GM21360 (cell line): Measurements from ENCODE around the gene ELMO3.

Source experiments
- ATAC-seq: cut with Tn5 transposase; IDR thresholded peaks from one replicate; pipeline ENCODE4 v1.9.1; 2021; ENCODE audit warnings: mild to moderate bottlenecking, moderate library complexity; ENCODE audit not compliant: unreplicated experiment

The ELMO3 gene

GRCh38 chr16:67238806-67239470, 40.0 kb downstream of the ELMO3 start:
- ATAC-seq = no peak

DNA sequence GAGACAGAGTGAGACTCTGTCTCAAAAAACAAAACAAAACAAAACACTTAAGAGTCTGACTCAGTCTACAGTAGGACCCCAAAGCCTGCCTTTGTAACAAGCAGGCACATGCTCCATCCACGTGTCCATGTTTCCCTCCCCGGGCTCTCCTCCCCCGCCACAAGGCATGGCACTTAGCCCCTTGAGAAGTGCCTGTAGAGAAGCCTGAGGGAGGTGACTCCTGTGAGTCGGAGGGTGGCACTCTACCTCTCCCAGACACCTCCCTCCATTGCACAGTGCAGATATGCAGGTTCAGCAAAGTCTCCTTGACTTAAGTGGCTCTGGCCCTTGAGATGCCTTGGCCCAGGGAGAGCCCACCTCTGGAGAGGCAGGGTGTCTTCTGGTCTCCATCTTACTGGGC, 41.6 kb downstream of the ELMO3 start:
- ATAC-seq = no peak

DNA sequence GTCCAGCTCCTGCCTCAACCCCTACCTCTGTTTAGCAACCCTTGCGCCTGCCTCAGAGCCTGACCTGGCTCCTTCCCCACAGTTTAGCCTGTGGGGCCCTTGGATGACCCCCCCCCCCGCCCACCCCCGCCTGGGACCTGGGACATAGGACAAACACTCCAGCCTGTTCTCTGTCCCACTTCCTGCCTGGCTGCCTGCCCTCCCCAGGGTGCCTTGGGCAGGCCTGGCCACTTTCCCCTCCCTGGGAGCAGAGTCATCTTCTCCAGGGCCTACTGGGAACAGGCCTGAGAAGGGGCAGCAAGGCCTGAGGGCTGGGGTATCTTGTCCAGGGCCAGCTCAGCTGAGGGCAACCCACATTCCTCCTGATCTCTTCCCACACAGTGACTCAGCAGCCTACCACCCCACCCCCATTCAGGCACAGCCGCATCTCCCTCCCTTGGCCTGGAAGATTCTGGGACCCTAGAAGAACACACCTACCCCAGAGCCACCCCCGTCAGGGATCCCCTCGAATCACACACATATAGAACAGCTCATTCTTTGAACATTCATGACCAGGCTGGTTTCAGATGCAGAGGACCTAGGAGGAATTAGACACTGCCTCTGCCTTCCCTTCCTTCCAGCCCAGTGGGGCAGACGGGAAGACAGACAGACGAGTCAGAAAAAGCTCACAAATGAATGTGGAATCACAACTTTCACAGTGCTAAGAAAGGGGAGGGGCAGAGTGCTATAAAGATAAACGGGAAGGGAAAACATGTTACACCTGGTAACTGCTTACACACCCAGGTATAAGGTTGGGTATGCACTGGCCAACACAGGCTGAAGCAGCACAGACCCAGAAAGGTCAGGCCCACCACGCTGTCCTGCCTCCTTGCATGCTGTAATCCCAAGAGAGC, 42.3 kb downstream of the ELMO3 start:
- no peak for ATAC-seq

DNA sequence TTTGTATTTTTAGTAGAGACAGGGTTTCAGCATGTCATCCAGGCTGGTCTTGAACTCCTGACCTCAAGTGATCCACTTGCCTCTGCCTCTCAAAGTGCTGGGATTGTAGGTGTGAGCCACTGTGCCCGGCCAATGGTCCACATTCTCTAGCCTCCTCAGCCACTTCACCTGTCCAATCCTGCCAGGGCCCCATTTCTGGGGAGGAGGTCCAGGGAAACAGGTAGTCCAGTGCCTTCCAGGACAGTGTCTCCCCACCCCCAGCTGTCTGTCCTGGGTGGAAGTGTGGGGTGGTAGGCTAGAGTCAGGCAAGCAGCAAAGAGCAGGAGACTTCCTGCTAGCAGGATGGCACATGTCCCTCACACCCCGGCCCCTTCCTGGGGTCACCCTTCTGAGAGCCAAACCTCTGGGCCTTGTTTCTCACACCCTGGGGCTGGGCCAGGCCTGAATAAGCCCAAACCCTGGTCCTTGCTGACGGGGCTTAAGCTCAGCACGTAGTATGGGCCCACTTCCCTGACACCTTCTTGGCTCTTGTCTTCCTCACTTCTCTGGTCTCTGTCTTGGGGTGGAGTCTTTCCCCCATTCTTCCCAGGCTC, 43.3 kb downstream of the ELMO3 start:
- no peak for ATAC-seq

- no peak for ATAC-seq
Measured at GRCh38 chr16:67243481-67243880, 44.5 kb downstream of the ELMO3 start.

GRCh38 chr16:67244387-67245185, 45.7 kb downstream of the ELMO3 start:
- peak; percentile 49 for ATAC-seq

- no peak for ATAC-seq
Measured at GRCh38 chr16:67245186-67245585, 46.3 kb downstream of the ELMO3 start.

- no peak for ATAC-seq
Measured at GRCh38 chr16:67245674-67246080, 46.7 kb downstream of the ELMO3 start.

GRCh38 chr16:67246081-67246755, 47.3 kb downstream of the ELMO3 start:
- no peak for ATAC-seq

- ATAC-seq = no peak
Measured at GRCh38 chr16:67246756-67247191, 47.8 kb downstream of the ELMO3 start.

DNA sequence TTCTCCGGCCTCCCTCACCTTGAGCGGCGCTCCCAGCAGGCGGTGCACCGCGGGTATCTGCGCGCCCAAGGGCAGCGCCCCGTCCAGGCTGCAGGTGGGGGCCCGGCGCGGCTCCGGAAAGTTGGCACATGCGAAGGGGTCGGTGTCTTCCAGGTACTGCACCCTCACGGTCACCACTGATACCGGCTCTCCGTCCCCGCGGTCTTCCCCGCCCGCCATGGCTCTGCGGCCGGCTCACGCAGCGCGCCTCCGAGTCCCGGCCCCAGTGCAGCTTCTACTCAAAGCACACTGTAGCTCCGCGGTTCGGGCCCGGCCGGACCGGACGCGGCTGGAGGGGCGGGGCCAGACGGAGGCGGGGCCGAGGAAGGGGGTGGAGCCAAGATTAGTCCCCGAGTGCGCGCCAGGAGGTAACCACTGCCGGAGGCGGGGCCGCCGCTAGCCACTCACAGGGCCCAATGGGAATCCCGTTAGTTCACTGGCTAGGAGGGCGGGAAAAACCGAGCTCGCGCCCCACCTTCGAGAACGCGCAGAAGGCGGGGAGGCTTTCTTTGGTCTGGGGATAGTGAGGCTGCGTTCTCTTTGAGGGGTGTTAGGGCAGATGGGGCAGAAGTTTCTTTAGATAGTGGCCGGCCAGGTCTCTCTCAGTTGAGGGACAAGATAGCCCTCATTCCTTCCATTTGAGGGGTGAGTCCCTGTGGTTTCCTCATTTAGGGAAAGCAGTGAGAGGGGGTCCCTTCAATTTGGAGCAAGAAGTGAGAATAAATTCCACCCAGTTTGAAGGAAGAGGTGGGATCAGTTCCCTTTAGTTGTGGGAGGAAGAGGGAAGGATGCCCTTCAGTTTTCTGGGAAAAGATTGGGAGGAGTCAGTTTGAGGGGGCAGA, 48.5 kb downstream of the ELMO3 start, which contains the start of gene FHOD1:
FHOD1 (minus strand) TSS at position 290 of the 881 bp plus-strand sequence; CDS start at position 219, 71 bp downstream.
- peak; percentile 44 for ATAC-seq

DNA sequence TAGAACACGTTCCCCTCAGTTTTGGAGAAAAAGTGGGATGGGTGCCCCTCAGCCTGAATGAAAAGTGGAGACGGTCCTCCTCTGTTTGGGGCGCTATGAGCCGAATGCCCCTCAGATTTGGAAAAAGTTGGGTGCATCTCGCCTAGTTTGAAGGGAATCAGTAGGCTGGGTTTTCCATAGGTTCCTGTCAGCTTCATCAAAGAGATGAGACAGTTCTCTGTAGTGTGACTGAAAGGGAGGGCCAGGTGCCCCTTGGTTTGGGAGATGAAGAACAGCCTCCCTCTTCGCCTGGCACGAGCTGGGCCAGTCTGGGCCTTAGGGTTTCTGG, 49.1 kb downstream of the ELMO3 start:
- no peak for ATAC-seq

GRCh38 chr16:67248401-67249177, 49.7 kb downstream of the ELMO3 start, which contains the start of gene SLC9A5:
Gene SLC9A5, plus strand, starts transcription at chr16:67248979. Its CDS starts 36 bp downstream, at chr16:67249015.
- no peak for ATAC-seq

DNA sequence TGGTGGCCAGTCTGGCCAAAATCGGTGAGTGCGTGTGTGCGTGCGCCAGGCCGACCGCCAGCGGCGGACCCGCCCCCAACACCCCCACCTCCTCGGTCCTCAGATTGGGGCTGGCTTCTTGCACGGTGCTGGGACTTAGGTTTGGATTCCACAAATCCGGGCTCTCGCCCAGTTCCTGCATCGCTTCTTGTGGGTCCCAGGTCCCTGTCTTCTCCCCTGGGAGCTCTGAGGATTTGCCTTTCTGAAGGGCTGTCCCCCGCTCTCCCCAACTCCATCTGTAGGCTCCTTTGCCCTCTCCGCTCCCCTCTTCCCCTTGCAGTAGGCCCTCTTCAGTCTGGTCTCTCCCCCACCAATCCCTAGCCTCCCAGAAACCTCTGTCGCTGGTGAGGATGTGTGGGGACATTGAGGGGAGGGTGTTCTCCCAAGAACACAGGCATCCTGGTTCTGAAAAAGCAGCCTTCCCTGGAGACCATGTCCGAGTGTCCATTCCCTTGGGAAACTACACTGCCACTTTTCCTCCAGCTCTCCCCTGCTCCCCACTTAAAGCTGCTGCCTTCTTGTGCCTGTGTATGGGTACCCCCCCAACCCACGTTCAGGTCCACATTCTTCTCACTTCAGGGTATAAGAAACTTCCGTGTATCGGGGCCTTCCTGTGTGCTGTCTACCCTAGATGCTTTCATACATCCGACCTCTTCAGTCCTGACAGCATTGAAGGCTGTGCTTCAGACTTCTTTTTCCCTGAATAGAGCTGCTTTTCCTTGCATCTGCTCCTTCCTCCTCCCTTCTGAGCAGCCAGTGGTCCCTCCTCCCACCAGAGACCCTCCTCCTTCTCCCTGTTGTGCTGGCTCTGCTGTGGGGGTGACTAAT, 50.5 kb downstream of the ELMO3 start:
- no peak for ATAC-seq

GRCh38 chr16:67250045-67250327, 51.1 kb downstream of the ELMO3 start:
- ATAC-seq = no peak

DNA sequence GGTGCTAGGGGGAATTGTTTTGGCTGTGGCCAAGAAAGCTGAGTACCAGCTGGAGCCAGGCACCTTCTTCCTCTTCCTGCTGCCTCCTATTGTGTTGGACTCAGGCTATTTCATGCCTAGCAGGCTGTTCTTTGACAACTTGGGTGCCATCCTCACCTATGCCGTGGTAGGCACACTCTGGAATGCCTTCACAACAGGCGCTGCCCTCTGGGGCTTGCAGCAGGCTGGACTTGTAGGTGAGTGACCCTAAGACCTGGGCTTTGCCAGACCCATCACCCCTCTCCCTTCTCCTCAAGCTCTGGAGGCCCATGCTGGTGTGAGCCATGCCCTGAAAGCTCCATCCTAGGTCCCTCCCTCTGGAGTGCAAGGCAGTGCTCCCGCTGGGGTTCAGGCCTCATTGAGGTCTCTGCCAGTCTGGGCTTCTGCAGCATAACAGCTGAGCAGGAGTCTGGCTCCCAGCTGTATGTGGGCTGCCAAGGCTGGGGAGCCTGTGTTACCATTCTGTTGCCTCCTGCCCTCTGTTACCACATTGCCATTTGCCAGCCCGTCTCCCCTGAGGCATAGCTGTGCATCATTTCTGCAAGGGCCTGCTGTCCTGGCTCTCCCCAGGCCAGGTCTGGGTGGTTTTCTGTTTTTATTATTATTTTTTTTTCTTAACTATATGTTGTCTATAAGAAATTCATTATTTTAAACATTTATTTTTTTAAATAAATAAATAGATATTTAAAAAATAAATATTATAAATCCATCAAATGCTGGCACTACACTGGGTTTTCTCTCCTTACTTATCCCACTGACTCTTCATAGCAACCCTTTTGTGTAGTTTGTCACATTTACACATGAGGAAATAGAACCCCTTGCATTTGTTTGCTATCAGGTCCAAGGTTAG, 53.9 kb downstream of the ELMO3 start:
- ATAC-seq = no peak
